ENCODE measurements around the gene KANTR.

DNA sequence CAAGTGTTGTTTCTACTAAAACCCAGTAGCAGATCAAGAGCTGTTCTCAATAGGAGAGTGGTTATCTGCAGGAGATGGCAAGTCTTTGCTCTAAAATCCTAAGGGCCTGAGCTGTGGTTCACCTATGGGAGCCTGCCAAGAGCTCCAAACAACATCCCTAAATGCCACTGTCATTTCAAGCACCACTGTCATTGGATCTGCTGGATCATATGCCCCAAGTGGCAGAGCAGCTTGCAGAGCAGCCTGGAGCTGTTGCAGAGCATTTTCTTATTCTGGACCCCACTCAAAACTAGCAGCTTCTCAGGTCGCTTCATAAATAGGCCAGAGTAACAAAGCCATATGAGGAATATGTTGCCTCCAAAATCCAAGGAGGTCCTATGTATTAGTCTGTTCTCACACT lies 59.6 kb downstream of the KANTR start:
- TF ChIP-seq EGR1 (IDR thresholded peaks at IDR 0.05; ENCODE audit: low read depth) (no peak), CTCF (IDR thresholded peaks at IDR 0.05 in 2 of 3, conservative IDR thresholded peaks at IDR 0.05 in 1 of 3; ENCODE audit: borderline replicate concordance in 1 of 3, insufficient read depth in 1 of 3, low read depth in 2 of 3, low read length in 2 of 3) (no peak)
